ENCODE measurements around the gene FAM124A. TPM values are rescaled to one million over a fixed set of nuclear protein-coding genes. Genes with fewer than 3 reads are reported as not detected.

FAM124A gene
- total RNA-seq, 1 donor from 2014 or later: not detected

DNA sequence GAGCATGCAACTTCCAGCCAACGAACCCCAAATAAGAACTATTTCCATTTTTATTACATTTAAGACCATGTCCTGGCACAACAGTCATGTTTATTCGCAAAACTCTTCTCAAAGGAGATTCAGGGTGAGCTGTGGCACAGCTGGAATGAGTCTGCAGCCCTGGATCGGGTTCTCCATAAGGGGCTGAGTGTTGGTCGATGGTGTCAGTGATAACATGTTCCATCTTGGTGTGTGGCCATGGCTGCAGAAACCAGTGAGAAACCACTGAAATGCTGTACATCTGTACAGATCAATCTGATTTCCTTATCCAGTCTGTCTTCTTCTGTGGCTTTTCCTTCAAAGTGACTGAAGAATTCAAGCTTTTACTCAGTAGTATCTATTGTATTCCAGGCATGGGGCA, 15.2 kb downstream of the FAM124A start:
- TF ChIP-seq CTCF (IDR thresholded peaks at IDR 0.05): no peak
- Mint-ChIP-seq H3K4me1 (peaks cover 2% of the 10 kb centered on the region), H3K27ac (no peak overlapping the region), H3K4me3 (no peak overlapping the region), H3K9me3 (no peaks in the 10 kb centered on the region), H3K27me3 (peaks cover 11% of the 10 kb centered on the region), H3K36me3 (ENCODE audit: low read depth) (no peaks in the 10 kb centered on the region)
- ATAC-seq (ENCODE audit: low read depth) (no peak), DNase-seq (no peak)
- ChIA-PET POLR2A (interaction anchor here (0.6 kb wide), 1 partner anchor 13 kb away, joined by 3 read pairs; no protein-coding TSS in a partner anchor), CTCF (no interaction called here)
- intact Hi-C loops (cut with micrococcal nuclease): no loop called here

GRCh38 chr13:51237887-51238286, 15.7 kb downstream of the FAM124A start:
- H3K36me3 Mint-ChIP-seq (ENCODE audit: low read depth): no peaks in the 10 kb centered on the region
- no peak for TF ChIP-seq CTCF (IDR thresholded peaks at IDR 0.05)
- peaks cover 2% of the 10 kb centered on the region for H3K4me1 Mint-ChIP-seq
- no peak overlapping the region for H3K27ac Mint-ChIP-seq
- no peaks in the 10 kb centered on the region for H3K9me3 Mint-ChIP-seq
- ATAC-seq (ENCODE audit: low read depth): no peak
- peaks cover 9% of the 10 kb centered on the region for H3K27me3 Mint-ChIP-seq
- intact Hi-C loops (cut with micrococcal nuclease): no loop called here
- DNase-seq: no peak
- no peak overlapping the region for H3K4me3 Mint-ChIP-seq
- CTCF ChIA-PET: no interaction called here
- POLR2A ChIA-PET: interaction anchor here (0.6 kb wide), 1 partner anchor 13 kb away, joined by 3 read pairs; no protein-coding TSS in a partner anchor

- no peak overlapping the region for H3K4me3 Mint-ChIP-seq
Observed at GRCh38 chr13:51240178-51240577, 18.0 kb downstream of the FAM124A start.

GRCh38 chr13:51240958-51241357, 18.8 kb downstream of the FAM124A start:
- Mint-ChIP-seq H3K27ac (no peak overlapping the region), H3K4me3 (no peak overlapping the region), H3K27me3 (peaks cover 2% of the 10 kb centered on the region), H3K36me3 (ENCODE audit: low read depth) (no peaks in the 10 kb centered on the region), H3K9me3 (no peaks in the 10 kb centered on the region), H3K4me1 (peaks cover under 1% of the 10 kb centered on the region)
- intact Hi-C loops (cut with micrococcal nuclease): no loop called here
- POLR2A ChIA-PET: no interaction called here
- CTCF ChIA-PET: no interaction called here
- DNase-seq: no peak
- no peak for ATAC-seq (ENCODE audit: low read depth)
- no peak for TF ChIP-seq CTCF (IDR thresholded peaks at IDR 0.05)

More at GRCh38 chr13:51240178-51240577, 18.0 kb downstream of the FAM124A start:
- DNase-seq (no peak), ATAC-seq (ENCODE audit: low read depth) (no peak)
- H3K27me3 Mint-ChIP-seq: peaks cover 2% of the 10 kb centered on the region
- ChIA-PET CTCF (no interaction called here), POLR2A (no interaction called here)
- H3K36me3 Mint-ChIP-seq (ENCODE audit: low read depth): no peaks in the 10 kb centered on the region
- no peak overlapping the region for H3K27ac Mint-ChIP-seq
- H3K9me3 Mint-ChIP-seq: no peaks in the 10 kb centered on the region
- peaks cover 2% of the 10 kb centered on the region for H3K4me1 Mint-ChIP-seq
- intact Hi-C loops (cut with micrococcal nuclease): no loop called here
- no peak for TF ChIP-seq CTCF (IDR thresholded peaks at IDR 0.05)

GRCh38 chr13:51241720-51242119, 19.5 kb downstream of the FAM124A start:
- H3K4me1 Mint-ChIP-seq: no peaks in the 10 kb centered on the region
- intact Hi-C loops (cut with micrococcal nuclease): no loop called here

More at GRCh38 chr13:51241720-51242119, 19.5 kb downstream of the FAM124A start:
- POLR2A ChIA-PET: no interaction called here
- no peak overlapping the region for H3K27ac Mint-ChIP-seq
- ATAC-seq (ENCODE audit: low read depth): no peak
- no peak overlapping the region for H3K4me3 Mint-ChIP-seq
- H3K9me3 Mint-ChIP-seq: no peaks in the 10 kb centered on the region
- CTCF ChIA-PET: interaction anchor here (0.8 kb wide), 1 partner anchor 11 kb away, joined by 4 read pairs; no protein-coding TSS in a partner anchor
- no peak for DNase-seq
- peaks cover 2% of the 10 kb centered on the region for H3K27me3 Mint-ChIP-seq
- TF ChIP-seq CTCF (IDR thresholded peaks at IDR 0.05): no peak
- H3K36me3 Mint-ChIP-seq (ENCODE audit: low read depth): no peaks in the 10 kb centered on the region

Data from activated B cell treated with CpG ODN at 0.5 μM for 24 hours (primary cell).